Measurements from ENCODE around the gene SERPINE2.
"Not testable (repeated sequence)": the region's sequence is repeated elsewhere in the genome, so short reads cannot be mapped to it uniquely, and the experiment has no call there.

SERPINE2 gene

GRCh38 chr2:223970343-223971128 lies 68.5 kb downstream of the SERPINE2 start:
- DNase-seq: peak; percentile 43

DNA sequence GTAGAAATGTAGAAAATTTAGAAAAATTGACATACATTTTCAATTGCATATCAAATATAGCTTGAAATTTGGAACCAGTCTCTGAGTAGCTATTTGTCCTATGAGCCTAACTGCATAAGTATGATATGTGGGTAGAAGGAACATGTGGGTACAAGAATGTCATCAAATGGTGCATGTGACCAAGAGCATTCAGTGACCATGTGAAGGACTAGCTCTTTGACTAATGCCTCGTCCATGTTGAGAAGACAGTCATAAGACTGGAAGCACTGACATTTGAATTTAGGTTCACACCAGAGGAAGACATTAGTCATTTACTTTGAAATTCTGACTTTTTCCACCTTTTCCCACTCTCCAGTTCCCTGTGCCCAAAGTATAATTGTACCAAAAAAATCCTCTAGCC lies 69.2 kb downstream of the SERPINE2 start:
- no peak for DNase-seq

DNA sequence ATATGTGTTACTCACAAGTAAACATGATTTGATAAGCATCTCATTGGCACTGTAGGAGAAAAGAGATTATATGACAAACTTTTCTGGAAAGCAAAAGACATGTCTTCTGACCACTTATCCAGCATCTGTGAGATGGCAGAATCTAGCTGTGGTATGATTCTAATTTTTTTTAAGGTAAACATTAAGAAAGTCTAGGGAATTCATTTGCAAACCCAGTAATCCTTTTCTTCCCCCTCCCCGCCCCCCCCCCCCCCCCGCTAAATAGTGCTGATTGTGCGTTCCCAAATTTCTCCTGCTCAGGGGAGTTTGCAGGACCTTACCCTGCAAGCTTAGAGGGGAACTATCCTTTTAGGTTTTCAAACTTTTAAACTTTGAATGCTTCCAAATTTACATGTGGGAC lies 69.8 kb downstream of the SERPINE2 start:
- no peak for DNase-seq

GRCh38 chr2:223967981-223968380 lies 71.1 kb downstream of the SERPINE2 start:
- no peak for DNase-seq

- DNase-seq: no peak
Observed at GRCh38 chr2:223959688-223960087, 79.4 kb downstream of the SERPINE2 start.

DNA sequence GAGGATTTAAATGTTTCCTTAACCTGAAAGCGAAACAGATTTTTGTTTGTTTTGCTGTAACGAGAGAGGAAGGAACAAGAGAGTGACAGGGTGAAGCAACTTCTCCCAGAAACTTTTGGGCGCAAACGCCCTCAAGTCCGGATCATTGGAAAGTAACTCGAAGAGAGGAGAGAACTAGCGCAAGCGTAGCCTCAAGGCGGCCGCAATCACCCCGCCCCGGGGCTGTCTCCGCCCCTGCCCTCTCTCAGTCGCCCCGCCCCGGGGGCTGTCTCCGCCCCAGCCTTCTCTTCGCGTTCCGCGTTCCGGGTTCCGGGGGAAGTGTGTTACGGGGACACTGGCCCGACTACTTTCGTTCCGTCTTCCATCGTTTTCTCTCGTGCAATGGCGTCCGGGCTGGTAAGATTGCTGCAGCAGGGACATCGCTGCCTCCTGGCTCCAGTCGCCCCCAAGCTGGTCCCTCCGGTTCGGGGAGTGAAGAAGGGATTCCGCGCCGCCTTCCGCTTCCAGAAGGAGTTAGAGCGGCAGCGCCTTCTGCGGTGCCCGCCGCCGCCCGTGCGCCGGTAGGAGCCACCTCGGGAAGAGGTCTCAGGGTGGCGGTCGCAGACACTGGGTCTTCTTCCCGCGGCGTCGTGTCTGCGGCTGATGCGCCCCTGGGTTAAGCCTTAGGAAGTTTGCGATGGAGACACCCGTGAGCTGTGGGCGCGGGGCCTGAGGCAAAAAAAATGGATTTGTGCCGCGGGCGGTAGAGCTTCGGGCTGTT lies 81.8 kb downstream of the SERPINE2 start, which contains the start of gene MRPL44:
MRPL44 (plus strand) TSS at position 372 of the 760 bp plus-strand sequence; CDS start at position 382, 10 bp downstream.
- peak; percentile 97 for DNase-seq

- no peak for DNase-seq
Observed at GRCh38 chr2:223956300-223956699, 82.8 kb downstream of the SERPINE2 start.

GRCh38 chr2:223954401-223954800 lies 84.7 kb downstream of the SERPINE2 start:
- DNase-seq: no peak

GRCh38 chr2:223952280-223952968 lies 86.7 kb downstream of the SERPINE2 start:
- DNase-seq: no peak

- DNase-seq: no peak
Observed at GRCh38 chr2:223950448-223951347, 88.4 kb downstream of the SERPINE2 start.

DNA sequence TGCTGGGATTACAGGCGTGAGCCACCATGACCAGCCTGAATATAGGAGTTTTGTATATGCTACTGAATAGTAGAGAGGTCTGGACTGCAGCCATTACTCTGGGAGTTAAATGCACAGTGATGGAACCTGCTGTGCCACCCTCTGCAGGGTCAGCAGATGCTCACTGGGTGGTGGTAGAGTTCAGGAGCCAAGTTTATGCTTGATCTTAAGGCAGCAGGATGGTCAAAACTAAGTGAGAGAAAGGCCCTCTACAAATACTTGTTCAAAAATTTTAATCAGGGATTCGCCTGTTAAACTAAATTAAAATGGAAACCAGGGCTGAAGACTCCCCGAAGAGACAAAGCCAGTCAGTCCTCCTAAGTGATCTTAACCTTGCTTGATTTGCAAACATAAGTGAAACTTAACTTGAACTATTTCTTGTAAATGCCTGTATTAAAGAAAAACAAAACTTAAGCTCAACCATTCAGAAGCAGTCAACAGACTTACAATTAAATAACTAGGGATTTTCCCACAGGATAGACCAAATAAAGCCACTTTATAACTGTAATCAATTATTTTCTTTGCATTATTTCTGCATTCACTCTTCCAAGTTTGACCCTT lies 89.7 kb downstream of the SERPINE2 start:
- no peak for DNase-seq

- DNase-seq: no peak
Observed at GRCh38 chr2:223947711-223948205, 91.3 kb downstream of the SERPINE2 start.

DNA sequence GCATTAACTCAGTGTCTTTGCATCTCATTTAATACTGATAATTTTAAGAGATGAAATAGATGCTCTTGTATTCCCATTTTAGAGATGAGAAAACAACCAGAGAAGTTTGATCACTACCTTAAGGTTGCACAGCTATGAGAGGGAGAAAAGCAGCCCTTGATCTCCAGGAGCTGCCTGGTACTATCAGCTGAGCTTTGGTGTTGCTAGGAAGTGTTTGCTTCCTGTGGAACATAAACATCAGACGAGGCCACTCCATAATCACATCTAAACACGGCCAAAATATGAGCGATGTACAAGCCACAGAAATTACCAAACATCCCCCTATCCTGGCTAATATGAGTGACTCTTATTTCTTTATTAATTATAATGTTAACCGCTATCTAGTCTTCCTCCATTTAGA lies 93.3 kb downstream of the SERPINE2 start:
- DNase-seq: no peak

DNA sequence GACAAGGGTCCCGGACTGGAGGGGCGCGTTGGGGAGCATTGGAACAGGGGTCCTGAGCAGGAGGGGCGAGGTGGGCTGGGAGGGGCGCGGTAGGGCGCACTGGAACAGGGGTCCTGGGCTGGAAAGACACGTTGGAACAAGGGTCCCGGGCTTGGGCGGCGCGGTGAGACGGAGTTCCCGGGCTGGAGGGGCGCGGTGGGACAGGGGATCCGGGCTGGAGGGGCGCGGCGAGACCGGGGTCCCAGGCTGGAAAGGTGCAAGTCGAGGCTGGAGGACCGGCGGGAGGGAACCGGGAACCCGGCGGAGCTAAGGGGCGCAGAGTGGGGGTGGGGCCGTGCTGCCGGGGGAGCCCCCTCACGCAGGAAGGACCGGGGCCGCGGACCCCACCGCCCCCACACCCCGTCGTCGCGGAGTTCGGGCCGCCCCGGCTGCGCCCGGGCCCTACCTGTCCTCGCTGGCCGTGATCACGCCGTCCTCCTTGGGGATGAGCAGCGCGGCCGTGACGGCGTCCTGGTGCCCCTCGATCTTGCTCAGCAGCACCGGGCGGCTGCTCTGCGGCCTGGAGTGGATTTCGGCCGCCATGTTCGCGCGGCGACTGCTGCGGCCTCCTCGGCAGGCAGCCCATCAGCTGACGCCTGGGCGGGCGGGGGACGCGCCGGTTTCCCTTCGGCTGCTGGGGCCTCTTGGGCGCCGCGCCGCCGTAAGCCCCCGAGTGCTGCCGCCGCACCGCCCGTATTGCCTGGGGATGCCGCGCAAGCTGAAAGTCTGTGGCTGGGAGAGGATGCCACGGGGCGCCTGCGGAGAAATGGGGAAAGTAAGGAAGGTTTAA lies 94.2 kb downstream of the SERPINE2 start, which contains the start of gene WDFY1:
WDFY1 (minus strand) TSS at position 633 of the 829 bp plus-strand sequence; CDS start at position 582, 51 bp downstream.
- DNase-seq: peak; percentile 75

DNA sequence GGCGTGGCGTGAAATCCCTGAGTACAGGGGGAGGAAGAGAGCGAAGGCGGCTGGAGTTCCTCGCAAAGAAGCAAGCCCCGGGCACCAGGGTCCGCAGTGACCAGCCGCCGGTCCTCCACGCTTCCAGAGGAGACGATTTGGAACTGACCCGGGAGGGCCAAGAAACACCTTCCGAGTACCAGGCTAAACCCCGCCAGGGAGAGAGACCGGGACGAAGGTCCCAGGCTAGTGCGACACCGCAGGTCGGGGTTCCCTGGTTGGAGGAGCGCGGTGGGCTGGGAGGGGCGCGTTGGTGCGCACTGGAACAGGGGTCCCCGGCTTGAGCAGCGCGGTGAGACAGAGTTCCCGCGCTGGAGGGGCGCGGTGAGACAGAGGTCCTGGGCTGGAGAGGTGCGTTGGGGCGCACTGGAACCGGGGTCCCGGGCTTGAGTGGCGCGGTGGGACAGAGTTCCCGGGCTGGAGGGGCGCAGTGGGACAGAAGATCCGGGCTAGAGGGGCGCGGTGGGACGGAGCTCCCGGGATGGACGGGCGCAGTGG lies 94.9 kb downstream of the SERPINE2 start:
- peak; percentile 22 for DNase-seq

- DNase-seq: no peak
Observed at GRCh38 chr2:223943561-223944008, 95.5 kb downstream of the SERPINE2 start.

DNA sequence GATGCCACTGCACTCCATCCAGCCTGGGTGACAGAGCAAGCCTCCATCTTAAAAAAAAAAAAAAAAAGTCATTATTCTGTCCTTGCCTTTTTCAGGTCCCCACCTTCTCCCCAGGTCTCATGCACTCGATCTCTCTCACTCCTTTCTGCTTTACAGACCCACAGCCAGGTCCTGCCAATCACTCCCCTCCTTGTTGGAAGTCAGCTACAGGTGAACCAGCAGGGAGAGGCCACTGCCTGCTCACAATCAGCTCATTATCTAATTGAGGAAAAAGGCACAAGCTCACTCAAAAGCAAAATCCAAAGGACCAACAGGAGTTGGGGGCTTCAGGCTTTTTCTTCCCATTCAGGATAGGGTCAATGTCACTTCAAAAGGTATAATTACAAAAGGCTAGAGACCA lies 96.0 kb downstream of the SERPINE2 start:
- no peak for DNase-seq

DNA sequence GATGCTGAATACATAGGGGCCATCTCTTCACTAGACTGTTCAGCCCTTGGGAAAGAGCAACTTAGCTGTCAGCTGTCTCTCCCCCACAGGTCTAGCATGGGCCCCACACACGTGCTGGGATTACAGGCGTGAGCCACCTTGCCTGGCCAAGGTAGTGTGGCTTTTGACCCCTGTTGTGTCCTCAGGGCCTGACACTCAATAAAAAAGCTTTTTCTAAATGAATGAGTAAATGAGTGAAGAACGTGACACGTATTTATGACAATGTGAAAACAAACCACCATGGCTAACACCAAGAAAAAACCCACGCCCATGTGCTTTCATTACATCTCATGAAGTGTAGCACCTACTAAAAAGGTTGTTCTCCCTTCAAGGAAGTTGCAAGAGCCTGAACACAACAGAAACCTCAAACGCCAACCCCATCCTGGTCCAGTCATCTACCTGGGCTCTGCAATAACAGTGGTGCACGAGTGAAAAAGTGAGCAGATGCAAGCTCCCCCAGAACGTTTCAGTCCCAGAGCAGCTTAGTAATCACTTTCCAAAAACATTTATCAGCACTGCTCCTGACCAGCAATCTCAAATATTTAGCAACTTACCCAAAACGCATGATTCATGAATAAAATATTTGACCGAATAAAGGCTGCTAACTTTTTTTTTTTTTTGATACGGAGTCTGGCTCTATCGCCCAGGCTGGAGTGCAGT lies 97.4 kb downstream of the SERPINE2 start:
- DNase-seq: peak; percentile 61

DNA sequence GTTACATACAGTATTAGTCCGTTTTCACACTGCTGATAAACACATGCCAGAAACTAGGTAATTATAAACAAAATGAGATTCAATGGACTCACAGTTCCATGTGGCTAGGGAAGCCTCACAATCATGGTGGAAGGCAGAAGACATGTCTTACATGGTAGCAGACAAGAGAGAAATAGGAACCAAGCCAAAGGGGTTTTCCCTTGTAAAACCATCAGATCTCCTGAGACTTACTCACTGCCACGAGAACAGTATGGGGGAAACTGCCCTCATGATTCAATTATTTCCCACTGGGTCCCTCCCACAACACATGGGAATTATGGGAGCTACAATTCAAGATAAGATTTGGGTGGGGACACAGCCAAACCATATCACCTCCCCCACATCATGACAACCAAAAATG lies 99.6 kb downstream of the SERPINE2 start:
- not testable (repeated sequence) for DNase-seq

- DNase-seq: no peak
Observed at GRCh38 chr2:223937535-223937934, 101.6 kb downstream of the SERPINE2 start.

Measured in stimulated activated CD4-positive, alpha-beta T cell treated with anti-CD3 and anti-CD28 coated beads, Interleukin-12 subunit alpha, Interleukin-12 subunit beta, amount 100 ng/mL, for 4 hours (primary cell).